NCI-H1417 (cell line): ENCODE results near the gene HS1BP3.

Source experiments
- DNase-seq, 3 experiments: peaks; one replicate each; lab custom pipeline; 2025; lab: John Stamatoyannopoulos, UW

The HS1BP3 gene

DNA sequence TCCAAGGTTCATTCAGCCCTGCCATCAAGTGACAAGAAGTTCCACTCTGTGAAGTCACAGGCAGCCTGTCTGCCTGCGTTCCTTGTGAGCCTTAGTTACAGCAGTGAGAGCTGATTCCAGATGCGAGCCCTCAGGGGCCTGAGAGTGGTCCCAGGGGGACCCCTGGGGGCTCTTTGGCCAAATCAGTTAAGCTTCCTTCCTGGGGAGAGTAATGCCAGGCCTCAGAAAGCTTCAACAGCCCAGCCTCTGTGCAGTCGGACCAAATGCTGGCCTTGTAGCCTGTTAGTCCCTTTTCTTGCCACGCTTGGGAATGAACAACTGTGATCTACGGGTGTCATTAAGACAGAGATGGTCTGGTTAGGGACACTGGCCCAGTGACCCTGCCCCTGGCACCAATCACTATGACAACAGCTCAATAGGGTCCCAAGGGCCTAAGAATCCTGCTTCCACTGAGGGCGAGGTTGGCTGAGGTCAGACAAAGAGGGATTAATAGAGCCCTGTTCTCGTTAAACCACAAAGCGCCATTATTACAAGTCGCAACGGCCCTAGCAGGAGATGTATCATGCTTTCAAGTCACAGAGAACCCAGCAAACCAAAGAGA, 50.9 kb downstream of the HS1BP3 start:
- DNase-seq, result peak in 1 of 3 experiments; percentile 8

DNA sequence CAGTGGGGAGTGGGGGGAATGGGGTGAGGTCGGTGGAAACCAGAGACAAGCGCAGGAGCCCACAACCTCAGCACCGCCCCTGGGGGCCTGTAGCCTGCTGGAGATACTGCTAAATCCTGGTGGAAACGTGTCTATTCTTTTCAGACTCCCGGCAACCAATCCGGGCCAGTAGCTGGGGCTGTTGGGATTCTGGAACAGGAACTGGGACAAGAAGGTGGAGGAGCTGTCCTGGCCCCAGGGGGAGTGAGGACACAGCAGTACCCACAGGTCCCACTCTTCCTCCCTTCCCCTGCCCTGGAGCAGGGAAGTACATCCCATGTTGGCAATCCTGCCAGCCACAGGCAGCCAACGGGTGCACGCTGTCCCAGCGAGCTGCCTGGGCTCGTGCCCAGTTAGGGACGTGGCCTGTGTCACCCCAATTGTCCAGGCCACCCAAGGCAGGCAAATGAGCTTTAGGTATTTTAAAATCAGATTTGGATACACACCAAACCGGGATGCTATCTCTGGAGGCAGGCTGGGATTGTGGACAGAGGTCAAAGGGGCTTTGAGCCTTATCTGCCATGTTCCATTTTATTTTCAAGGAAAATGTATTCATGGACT, 51.8 kb downstream of the HS1BP3 start:
- DNase-seq, result no peak

DNA sequence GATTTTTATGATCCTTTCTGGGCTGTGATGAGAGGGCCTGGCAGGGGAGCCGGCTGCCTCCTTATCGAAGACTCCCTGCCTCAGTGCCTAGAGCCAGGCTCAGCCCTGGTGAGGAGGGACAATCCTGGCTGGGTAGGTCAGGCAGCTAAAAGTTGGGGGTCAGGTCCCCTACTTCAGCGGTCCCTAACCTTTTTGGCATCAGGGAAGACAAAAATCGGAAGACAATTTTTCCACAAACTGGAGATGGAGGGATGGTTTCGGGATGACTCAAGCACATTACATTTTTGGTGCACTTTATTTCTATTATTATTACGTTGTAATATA, 53.1 kb downstream of the HS1BP3 start:
- DNase-seq, result no peak

DNA sequence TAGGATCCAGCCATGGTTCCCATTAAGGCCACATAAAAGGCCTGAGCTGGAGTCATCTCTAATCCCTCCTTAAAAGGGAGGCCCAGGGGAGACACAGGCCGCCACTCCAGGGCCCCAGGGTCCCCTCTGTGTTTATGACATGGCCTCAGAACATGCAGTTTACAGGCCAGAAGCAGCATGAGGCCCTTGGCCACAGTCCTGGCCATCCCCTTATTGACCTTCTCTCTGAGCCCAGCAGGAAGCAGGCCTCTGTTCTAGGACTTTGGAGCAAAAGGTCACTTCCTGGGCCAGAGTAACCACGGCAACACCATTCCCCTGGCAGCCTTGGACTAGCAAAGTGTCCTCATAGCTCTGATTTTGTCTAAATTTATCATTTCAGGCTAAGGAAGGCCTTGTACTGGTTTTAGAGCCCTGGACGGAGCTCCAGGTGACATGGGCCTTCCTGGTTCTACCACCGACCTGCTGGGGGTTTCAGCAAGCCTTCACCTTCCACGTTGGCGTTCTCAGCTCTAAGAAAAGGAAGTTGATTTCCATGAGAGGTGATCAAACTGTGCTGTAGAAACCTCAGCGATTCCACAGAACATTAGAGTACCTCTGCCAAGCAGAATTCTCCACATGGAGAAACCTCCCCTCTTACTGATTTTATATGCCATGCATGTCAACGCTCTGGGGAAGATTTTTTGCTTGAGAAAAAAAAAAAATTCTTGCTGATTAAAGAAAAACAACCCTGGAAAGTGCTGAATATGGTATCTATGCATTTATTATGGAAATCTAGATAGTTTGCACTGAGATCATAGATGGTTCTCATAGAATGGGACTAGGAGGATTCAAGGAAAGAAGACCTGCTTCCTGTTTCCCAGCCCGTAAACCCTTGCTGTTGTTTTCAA, 53.7 kb downstream of the HS1BP3 start:
- peak in 1 of 3 experiments; percentile 19 for DNase-seq

DNA sequence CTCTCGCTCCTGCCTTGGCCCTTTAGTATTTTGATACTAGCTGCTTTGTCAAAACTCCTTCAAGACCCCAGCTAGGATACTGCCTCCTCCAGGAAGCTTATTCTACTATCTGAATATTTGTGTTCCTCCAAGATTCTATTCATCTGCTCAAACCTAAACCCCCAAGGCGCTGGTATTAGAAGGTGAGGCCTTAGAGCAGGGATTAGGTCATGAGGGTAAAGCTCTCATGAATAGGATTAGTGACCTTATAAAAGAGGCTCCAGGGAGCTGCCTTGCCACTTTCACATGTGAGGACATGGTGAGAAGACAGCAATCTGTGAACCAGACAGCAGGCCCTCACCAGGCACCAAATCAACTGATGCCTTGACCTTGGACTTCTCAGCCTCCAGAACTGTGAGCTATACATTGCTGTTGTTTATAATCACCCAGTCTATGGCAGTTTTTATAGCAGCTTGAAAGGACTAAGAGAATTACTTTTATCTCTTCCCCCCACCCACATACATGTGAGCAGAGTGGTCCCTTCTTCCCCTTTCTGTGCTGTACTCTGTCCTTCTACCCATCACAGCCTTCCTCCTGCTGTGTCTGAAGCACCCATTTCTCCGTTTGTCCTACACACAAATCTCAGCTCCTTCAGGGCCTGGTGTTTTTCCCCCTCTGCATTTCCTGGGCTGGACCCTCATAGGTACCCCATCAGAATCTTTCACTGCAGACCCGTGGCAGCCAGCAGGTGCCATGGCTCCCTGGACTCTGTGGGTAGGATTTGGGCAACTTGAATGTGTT, 54.5 kb downstream of the HS1BP3 start:
- no peak for DNase-seq

DNA sequence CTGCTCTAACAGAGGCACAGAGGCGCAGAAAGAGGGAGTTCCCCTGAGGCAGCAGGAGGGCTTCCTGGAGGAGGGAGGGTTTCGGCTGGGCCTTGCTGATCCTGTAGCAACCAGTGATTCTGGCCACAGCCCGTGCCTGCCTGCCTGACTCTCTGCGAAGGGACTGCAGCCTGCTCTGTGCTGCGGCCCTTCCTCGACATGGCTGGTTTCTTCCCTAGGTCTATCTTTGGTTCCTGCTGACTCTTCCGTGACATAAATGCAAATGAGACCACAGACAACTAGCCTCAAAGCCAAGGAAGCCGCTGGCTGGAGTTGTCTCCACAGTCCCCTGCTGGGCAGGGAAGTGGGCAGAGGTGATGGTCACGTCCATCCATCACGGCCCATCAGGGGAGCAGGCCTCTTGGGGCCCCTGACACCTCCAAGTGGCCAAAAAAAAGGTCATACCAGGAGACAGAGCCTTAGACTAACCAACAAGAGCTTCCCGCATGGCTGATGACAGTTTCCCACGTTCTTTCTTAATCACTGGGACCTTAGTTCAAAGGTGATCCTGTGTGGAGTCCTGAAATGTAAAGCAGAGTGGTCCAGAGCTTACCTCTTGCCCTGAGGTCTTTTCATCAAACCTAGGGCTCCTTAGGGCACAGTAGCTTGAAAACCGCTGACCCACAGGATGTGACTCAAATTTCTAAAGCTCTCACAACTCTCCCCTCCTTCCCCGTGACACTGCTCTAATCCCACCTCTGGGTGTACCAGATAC, 55.3 kb downstream of the HS1BP3 start:
- DNase-seq, result no peak

DNA sequence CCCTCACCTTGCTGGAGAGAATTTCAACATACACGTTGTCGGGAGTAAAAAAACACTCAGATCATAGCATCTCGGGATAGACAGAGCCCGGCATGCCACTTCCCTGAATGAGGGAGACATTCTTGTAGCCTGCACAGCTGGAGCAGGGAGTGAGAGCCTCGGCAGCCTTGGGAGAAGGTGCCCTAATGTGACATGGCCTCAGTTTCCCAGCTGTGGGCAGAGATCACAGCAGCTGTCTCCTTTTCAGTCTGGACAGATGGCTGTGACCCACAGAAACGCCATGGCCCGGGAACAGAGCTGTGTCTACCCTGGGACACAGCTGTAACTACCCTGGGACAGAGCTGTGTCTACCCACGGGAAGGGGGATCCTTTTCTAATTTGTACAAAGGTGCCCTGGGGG, 55.9 kb downstream of the HS1BP3 start:
- DNase-seq, result no peak

DNA sequence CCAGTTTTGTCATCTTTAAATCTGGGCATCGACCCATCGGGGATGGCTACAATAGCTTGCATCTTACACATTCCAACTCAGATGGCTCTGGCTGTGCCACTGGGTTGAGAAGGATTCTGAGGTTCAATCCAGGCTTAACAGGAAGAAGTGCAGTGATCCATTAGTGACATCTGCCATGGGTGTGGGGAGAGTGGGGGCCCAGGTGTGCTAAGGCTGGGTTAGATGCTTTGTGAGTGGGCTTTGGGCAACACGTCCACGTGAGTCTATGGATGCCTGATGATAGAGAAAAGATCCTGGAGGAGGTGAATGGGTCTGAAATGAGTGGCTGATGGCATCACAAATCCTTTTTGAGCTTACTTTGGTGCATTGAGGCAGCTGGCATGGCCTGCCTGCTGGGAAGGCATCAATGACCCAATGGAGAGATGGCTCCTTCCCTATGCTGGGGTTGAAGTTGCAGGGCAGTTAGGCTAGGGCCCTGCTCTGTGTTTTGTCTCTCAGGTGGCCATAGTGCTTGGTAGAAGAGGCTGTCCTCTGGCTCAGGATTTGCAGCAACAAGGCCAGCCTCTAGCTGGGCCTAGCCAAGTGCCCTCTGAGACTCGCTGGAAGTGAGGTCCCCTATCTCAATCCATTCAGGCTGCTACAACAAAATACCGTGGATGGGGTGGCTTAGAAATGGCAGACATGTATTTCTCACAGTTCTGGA, 56.7 kb downstream of the HS1BP3 start:
- DNase-seq, result no peak

DNA sequence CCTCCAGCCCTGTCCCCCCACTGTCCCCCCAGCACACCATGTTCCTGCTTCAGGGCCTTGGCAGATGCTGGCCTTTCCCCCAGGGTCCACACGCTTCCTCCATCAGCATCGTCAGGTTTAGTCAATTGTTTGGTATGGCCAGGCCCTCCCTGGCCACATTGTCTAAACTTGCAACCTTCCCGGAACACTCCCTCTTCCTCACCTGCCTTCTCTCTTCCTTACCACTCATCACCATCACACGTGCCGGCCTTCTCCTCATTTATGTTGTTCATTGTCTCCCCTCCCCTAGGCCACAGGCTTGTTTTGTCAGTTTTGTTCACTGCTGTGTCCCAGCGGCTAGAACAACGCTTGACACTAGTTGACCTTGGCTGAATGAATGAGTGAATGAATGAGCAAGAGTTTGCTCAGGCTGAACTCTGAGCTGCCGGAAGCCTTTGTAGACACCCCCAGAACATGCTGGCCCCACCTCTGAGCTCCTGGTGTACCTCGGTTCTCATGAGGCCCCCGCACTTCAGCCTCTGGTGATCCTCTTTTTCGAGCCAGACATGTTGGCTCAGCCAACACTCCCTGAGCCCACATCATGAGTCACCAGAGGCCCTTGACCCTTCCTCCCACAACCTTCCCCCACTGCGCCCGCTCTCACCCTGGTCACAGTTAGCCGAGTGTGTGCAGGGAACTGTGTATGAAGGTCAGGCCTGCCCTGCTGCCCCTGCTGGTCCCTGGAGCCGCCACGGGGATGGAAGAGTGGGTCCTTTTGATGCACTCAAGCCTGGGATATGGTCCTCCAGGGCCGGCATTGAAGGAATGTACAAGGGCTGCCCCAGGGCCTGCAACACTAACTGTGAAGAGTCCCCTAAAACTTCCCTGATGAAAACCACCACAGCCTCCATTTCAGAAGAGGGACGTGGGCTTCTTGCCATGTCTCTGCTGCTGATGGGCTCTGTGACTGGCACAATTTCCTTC, 57.5 kb downstream of the HS1BP3 start:
- DNase-seq, result no peak

DNA sequence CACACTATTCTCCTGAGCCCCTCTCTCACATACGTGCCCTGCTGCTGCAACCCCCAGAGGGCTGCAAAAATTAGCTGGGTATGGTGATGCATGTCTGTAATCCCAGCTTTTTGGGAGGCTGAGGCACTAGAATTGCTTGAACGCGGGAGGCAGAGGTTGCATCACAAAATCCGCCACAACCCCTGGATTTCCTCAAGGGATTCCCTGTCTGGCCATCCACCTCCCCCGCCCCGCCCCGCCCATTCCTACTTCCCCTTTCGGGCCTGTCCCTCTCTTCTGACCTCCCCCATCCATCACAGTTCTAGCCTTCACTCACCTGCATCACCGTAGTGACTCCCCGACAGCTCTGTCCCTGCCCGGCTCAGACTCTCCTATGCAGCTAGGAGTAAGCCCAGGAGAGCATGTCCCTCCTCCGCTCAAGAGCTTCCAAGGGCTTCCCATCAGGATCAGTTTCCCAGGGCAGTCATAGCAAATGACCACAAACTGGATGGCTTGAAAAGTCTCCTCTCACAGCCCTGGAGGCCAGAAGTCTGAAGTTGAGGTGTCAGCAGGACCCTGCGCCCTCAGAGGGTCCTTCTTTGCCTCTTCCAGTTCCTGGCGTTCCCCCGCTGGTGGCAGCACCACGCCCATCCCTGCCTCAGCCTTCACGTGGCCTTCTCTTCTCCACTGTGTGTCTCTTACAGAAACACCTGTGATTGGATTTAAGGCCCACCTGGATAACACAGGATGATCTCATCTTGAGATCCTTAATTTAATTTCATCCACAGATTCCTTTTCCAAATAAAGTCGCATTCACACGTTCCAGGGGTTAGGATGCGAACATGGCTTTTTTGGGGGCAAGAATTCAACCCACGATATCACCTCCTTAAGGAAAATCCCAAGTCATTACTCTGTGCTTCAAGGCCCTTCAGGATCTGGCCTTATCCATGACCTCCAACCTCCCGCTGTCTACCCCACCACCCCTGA, 58.5 kb downstream of the HS1BP3 start:
- DNase-seq, result no peak

DNA sequence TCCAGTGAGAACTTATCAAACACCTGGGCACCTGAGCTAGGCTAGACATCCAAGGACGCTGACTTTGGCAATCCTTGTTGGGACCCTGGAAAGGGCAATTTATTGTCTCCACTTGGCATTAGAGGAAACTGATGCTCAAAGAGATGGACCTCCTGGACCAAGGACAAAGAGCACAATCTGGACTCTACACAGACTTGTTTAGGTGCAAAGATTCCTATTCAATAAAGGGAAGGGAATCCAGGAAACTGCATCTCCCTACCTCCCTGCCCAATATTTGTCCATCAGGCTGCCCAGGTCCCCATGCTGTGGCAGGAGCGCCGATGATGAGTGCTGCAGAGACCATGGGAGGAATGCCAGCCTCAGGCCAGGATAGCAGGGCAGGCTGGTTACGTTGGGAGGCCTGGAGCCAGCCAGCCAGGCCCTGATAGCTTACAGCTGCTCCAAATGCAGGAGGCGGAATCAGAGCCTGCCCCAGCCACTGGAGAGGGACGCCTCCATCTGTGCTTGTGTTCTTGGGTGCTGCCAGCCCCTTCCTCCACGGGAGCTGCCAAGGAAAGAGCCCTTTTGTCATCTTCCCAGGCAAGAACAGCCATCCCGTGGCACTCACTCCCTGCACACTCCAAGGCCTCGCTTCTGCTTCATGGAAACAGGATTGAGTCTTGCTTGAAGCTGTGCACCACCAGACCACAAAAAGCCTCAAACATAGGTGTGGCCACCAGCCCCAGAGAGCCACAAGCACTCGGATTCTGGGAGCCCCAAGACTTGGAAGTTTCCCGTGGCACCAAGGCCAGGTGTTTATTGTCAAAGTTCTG, 60.0 kb downstream of the HS1BP3 start:
- DNase-seq, result no peak

DNA sequence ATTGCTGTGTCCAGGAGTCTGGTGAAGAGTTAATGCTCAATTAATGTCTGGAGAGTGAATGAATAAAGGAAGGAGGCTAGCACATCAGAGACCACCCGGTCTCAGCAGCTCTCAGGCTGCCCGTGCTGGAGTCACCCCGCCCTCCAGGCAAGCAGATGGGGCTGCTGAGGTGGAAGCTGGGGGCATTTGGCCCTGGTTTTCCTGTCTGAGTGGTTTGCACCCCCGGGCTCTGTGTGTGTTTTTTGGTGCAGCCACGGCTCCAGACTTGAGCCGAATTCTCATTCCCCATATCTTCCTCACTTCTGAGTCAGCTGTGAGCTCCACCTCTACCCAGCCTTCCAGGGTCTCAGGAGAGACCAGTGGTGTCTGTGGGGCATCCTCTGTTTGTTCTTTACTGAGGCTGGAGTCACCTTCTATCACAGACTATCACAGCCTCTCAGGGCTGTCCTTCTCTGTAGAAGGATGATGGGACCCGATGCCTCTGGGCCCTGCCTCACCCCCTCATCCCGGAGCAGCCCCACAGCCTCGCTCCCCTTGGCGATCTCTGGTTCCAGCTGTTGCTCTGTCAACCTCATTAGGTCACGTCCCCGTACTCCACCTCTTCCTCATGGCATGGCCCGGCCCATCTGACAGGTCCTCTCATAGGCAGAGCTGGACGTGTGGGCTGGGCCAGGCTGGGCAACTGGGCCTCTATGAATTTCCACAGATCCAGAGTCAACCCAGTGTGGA, 60.8 kb downstream of the HS1BP3 start:
- DNase-seq, result no peak

DNA sequence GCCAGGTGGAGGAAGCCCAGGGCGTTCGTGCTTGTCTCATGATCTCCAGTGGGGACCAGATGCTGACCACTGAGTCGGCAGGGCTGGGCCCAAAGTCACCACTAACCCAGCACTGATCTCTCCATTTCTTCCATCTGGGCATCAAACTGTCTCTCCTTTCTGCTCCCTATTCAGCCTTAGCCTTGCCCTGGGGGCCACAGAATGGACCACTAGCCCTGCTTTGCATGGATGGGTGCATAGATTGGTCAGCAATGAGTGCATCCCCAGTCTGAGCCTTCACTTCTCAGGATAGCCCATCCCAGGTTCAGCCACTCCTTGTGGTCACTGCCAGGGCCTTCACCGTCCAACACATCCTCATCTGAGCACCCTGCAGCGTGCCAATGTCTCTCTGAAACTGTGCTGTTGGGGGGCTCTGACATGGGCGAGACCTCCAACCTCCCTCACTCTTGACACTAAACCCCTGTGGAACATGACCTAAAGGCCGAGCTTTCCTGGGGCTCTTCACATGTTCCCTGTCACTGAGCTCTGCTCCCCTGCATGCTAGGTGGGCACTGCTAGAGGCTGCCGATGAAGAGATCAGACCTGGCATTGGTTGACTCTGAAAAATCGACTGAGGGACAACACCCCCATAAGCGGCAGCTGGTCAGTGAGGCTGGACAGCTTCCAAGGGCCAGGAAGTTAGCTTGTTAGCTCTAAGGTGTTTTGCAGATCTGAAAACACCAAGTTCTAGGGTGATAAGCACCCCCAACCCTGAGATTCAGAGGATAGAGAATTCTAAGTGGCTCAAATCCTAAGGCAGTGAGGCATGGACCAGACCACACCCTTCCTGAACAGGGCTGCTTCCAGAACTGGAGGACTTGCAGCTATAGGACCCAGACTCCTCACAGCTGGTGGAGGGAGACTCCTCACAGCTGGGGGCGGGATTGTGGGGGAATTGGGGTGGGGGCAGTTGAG, 61.7 kb downstream of the HS1BP3 start:
- no peak for DNase-seq

DNA sequence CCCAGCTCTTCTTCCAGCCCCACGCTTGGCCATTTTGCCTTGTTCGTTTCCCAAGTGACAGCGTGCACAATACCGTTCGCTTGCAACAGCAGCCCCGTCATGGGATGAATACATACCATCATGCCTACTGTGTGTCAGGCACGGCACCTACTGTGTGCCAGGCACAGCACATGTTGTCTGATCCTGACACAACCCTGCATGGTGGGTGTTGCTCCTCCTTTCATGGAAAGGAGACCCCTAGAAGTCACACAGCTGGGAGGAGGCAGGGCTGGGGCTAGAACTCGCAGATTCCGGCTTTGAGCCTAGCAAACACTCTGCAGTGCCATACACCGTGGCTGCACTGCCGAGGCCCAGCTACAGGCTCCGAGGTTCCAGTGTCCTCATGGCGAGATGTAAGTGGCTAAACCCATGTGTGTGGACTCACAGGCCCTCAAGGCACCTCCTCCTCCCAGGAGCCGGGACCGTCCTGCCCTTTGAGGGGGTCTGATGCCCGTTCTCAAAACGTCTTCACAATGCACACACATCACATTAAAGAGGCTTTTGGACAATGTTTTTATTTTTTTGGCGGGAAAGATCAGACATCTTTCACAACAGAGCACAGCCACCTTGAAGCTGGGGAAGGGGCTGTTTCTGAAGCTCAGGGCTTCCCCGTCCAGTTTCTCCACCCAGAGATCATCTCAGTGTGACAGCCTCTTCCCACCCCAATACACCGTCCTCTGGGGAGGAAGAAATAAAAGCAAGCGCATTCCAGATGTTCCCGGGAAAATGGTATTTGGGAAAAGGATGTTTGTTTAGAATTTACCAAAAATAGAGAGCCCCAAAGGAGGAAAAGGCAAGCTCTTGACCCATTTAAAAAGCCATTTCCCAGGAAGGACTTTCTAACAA, 64.9 kb downstream of the HS1BP3 start:
- no peak for DNase-seq

DNA sequence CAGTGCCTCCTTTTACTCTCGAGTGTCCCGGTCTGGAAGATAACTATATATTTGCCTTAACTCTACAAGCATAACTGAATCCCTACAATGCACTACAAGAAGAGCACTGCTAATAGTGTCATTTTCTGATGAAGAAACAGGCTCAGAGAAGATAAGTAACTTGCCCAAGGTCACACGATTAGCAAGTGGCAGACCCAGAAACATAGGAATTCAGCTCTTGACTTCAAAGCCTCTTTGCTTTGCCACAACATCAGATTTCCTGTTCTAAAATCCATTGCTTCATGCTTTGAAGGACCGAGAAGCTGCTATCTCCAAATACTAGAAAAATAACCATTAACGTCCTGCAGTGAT, 65.6 kb downstream of the HS1BP3 start:
- DNase-seq, result no peak
